H1 (cell line): ENCODE measurements around the gene NUP85. TPM values are rescaled to one million over a fixed set of nuclear protein-coding genes. Genes with fewer than 3 reads are reported as not detected.

Experiments used
- NANOG ChIP-seq: IDR thresholded peaks from 2 replicates; pipeline ENCODE4 v1.6.1; 2011; ENCODE audit warnings: low read length, low read depth, mild to moderate bottlenecking, inconsistent platforms; ENCODE audit not compliant: insufficient read depth, poor library complexity, severe bottlenecking
- polyA plus RNA-seq, 7 experiments: library from polyadenylated mRNA; depleted of rRNA in 3 of 7; stranded (reverse) in 5 of 7; unstranded in 2 of 7; fragments of >200 nt in 5 of 7; fragments of 200-250 nt in 2 of 7; gene quantifications; 1 replicate in 5 of 7; 2 replicates in 1 of 7; 4 replicates in 1 of 7; pipeline versions ENCODE4 v1.2.1 to v1.2.3, GENCODE V29; 2011 to 2013; ENCODE audit warnings: missing spikeins in 2 of 7, mixed read lengths in 2 of 7
- total RNA-seq: library from RNA; stranded (reverse); fragmentation: NEBNext Ultra II Directional; extraction: Animal tissue kit (Norgen Biotek cat#: 25700); gene quantifications from 2 replicates; pipeline ENCODE4 v1.2.1, GENCODE V29; 2021

Gene NUP85
- total and polyA plus RNA-seq, 2 of the 8 experiments (the other 6 are each of a cell fraction or from before 2014, with no cell fraction given): 98.5 to 154 TPM

- no peak for TF ChIP-seq NANOG
These were observed 60.3 kb downstream of the NUP85 start (continued) for GRCh38 chr17:75265614-75266315.
